Endothelial cell of umbilical vein (primary cell): Measurements from ENCODE around the gene CCNT1.
"Not testable (repeated sequence)": the region's sequence is repeated elsewhere in the genome, so short reads cannot be mapped to it uniquely, and the experiment has no call there.

ENCODE experiments used
- CTCF ChIP-seq, 2 donors: IDR thresholded peaks; 1 replicate in 1 of 2; 2 replicates in 1 of 2; pipeline ENCODE4 v1.5.1; 2011; ENCODE audit warnings: low read length in 2 of 2, mild to moderate bottlenecking in 2 of 2, moderate library complexity in 2 of 2, control low read depth in 1 of 2, inconsistent platforms in 1 of 2, low read depth in 1 of 2; ENCODE audit not compliant: insufficient read depth in 1 of 2; ENCODE audit errors: extremely low read depth in 1 of 2
- FOS ChIP-seq: IDR thresholded peaks from 2 replicates; pipeline ENCODE4 v1.6.1; 2011; ENCODE audit warnings: mild to moderate bottlenecking, low read length, moderate library complexity, borderline replicate concordance; ENCODE audit not compliant: insufficient read depth
- GATA2 ChIP-seq: IDR thresholded peaks from 2 replicates; pipeline ENCODE4 v1.7.0; 2011; ENCODE audit warnings: low read depth, mild to moderate bottlenecking, moderate library complexity, mixed read lengths, low read length; ENCODE audit not compliant: insufficient read length, insufficient read depth
- MYC ChIP-seq: IDR thresholded peaks from one replicate; pipeline ENCODE4 v1.6.1; 2011; ENCODE audit warnings: mild to moderate bottlenecking, low read depth, low read length
- POLR2A ChIP-seq: IDR thresholded peaks from 2 replicates; pipeline ENCODE4 v1.6.1; 2012; ENCODE audit warnings: low read depth, mild to moderate bottlenecking, control low read depth, low read length

- TF ChIP-seq CTCF (IDR thresholded peaks at IDR 0.05; ENCODE audit: extremely low read depth in 1 of 2, insufficient read depth in 1 of 2, low read depth in 1 of 2, low read length in 2 of 2); POLR2A; MYC; FOS; GATA2: not testable (repeated sequence)
Measured at GRCh38 chr12:48645354-48645753, 71.2 kb downstream of the CCNT1 start.
